Skeletal muscle tissue (tissue), 4 donors: Measurements from ENCODE around the gene TUBB8. TPM values are rescaled to one million over a fixed set of nuclear protein-coding genes. Genes with fewer than 3 reads are reported as not detected.
"Not testable (repeated sequence)": the region's sequence is repeated elsewhere in the genome, so short reads cannot be mapped to it uniquely, and the experiment has no call there.

Experiments
- H3K27ac ChIP-seq: one replicate; pipeline ENCODE4 v1.7.0; 2013; ENCODE audit warnings: mild to moderate bottlenecking, low read depth, low read length, inconsistent platforms
- H3K27me3 ChIP-seq, 3 donors: one replicate each; pipeline ENCODE4 v1.7.0; 2013; ENCODE audit warnings: low read length in 3 of 3; ENCODE audit not compliant: control insufficient read depth in 3 of 3, insufficient read depth in 3 of 3
- H3K36me3 ChIP-seq, 3 donors: one replicate each; pipeline ENCODE4 v1.7.0; 2013; ENCODE audit warnings: low read length in 3 of 3; ENCODE audit not compliant: control insufficient read depth in 3 of 3, insufficient read depth in 3 of 3
- H3K4me1 ChIP-seq, 3 donors: one replicate each; pipeline ENCODE4 v1.7.0; 2013; ENCODE audit warnings: low read length in 3 of 3, mild to moderate bottlenecking in 3 of 3; ENCODE audit not compliant: control insufficient read depth in 3 of 3, insufficient read depth in 3 of 3
- H3K4me3 ChIP-seq, 3 donors: one replicate each; pipeline ENCODE4 v1.7.0; 2013; ENCODE audit warnings: low read length in 3 of 3
- H3K9ac ChIP-seq, 3 donors: one replicate each; pipeline ENCODE4 v1.7.0; 2013; ENCODE audit warnings: low read length in 3 of 3, mild to moderate bottlenecking in 3 of 3, moderate library complexity in 2 of 3, low read depth in 1 of 3
- H3K9me3 ChIP-seq, 3 donors: one replicate each; pipeline ENCODE4 v1.7.0; 2013; ENCODE audit warnings: low read length in 3 of 3; ENCODE audit not compliant: control insufficient read depth in 3 of 3
- total RNA-seq: library from RNA; depleted of rRNA; stranded (reverse); fragments of >200 nt; gene quantifications from one replicate; pipeline ENCODE4 v1.2.3, GENCODE V29; 2014
- donor health status: Osteomylitis.

TUBB8 gene
- total RNA-seq, 1 donor from 2014 or later = not detected

GRCh38 chr10:87177-88080 lies 38.3 kb upstream of the TUBB8 start:
- H3K27ac ChIP-seq = no peak overlapping the region
- no peaks in the 10 kb centered on the region for H3K9me3 ChIP-seq
- H3K4me3 ChIP-seq = no peak overlapping the region
- no peak overlapping the region for H3K9ac ChIP-seq
- no peaks in the 10 kb centered on the region for H3K27me3 ChIP-seq
- no peaks in the 10 kb centered on the region for H3K36me3 ChIP-seq
- no peaks in the 10 kb centered on the region for H3K4me1 ChIP-seq

- H3K27me3 ChIP-seq = no peaks in the 10 kb centered on the region
- H3K36me3 ChIP-seq = no peaks in the 10 kb centered on the region
- H3K9ac ChIP-seq = no peak overlapping the region
- H3K4me1 ChIP-seq = no peaks in the 10 kb centered on the region
- no peak overlapping the region for H3K27ac ChIP-seq
- H3K4me3 ChIP-seq = no peak overlapping the region
- no peaks in the 10 kb centered on the region for H3K9me3 ChIP-seq
Measured at GRCh38 chr10:86031-86430, 36.9 kb upstream of the TUBB8 start.

- H3K27ac ChIP-seq = no peak overlapping the region
- H3K4me1 ChIP-seq = no peaks in the 10 kb centered on the region
- H3K36me3 ChIP-seq = no peaks in the 10 kb centered on the region
- H3K4me3 ChIP-seq = no peak overlapping the region
- H3K9ac ChIP-seq = no peak overlapping the region
- H3K27me3 ChIP-seq = peaks cover 4 to 7% (median 6%) of the 10 kb centered on the region in 3 donors
- no peaks in the 10 kb centered on the region for H3K9me3 ChIP-seq
Measured at GRCh38 chr10:85044-85443, 35.9 kb upstream of the TUBB8 start.

- Histone ChIP-seq H3K27ac (no peak overlapping the region), H3K9ac (no peak overlapping the region), H3K4me1 (no peaks in the 10 kb centered on the region), H3K4me3 (no peak overlapping the region), H3K36me3 (no peaks in the 10 kb centered on the region), H3K9me3 (no peaks in the 10 kb centered on the region), H3K27me3 (peaks cover 4 to 15% (median 14%) of the 10 kb centered on the region in 3 donors)
Measured at GRCh38 chr10:83930-84530, 34.9 kb upstream of the TUBB8 start.

GRCh38 chr10:80477-81105 lies 31.5 kb upstream of the TUBB8 start:
- Histone ChIP-seq H3K9me3 (no peaks in the 10 kb centered on the region), H3K4me1 (peaks cover 0 to 2% (median 0%) of the 10 kb centered on the region in 3 donors), H3K4me3 (no peak overlapping the region), H3K9ac (no peak overlapping the region), H3K27ac (no peak overlapping the region), H3K27me3 (peaks cover 4 to 16% (median 15%) of the 10 kb centered on the region in 3 donors), H3K36me3 (no peaks in the 10 kb centered on the region)

GRCh38 chr10:79532-80215 lies 30.6 kb upstream of the TUBB8 start:
- no peak overlapping the region for H3K9ac ChIP-seq
- H3K4me1 ChIP-seq = peaks cover 0 to 2% (median 0%) of the 10 kb centered on the region in 3 donors

GRCh38 chr10:78556-78955 lies 29.5 kb upstream of the TUBB8 start:
- Histone ChIP-seq H3K27me3 (peaks cover 4 to 18% (median 15%) of the 10 kb centered on the region in 3 donors), H3K9me3 (no peaks in the 10 kb centered on the region)

More at GRCh38 chr10:79532-80215, 30.6 kb upstream of the TUBB8 start:
- Histone ChIP-seq H3K27ac (no peak overlapping the region), H3K4me3 (no peak overlapping the region), H3K36me3 (no peaks in the 10 kb centered on the region), H3K9me3 (no peaks in the 10 kb centered on the region), H3K27me3 (peaks cover 4 to 18% (median 15%) of the 10 kb centered on the region in 3 donors)

GRCh38 chr10:74266-74621 lies 25.1 kb upstream of the TUBB8 start:
- H3K4me3 ChIP-seq, H3K9me3 ChIP-seq, H3K36me3 ChIP-seq, H3K9ac ChIP-seq, H3K27me3 ChIP-seq, H3K4me1 ChIP-seq, H3K27ac ChIP-seq: not testable (repeated sequence)

More at GRCh38 chr10:78556-78955, 29.5 kb upstream of the TUBB8 start:
- Histone ChIP-seq H3K9ac (no peak overlapping the region), H3K27ac (no peak overlapping the region), H3K36me3 (no peaks in the 10 kb centered on the region), H3K4me3 (no peak overlapping the region), H3K4me1 (peaks cover 0 to 2% (median 0%) of the 10 kb centered on the region in 3 donors)

GRCh38 chr10:73543-74265 lies 24.6 kb upstream of the TUBB8 start:
- not testable (repeated sequence) for H3K9me3 ChIP-seq, H3K27ac ChIP-seq, H3K27me3 ChIP-seq, H3K4me1 ChIP-seq, H3K36me3 ChIP-seq
- peak overlapping the region; percentile 43 to 54 (median 43) for H3K4me3 ChIP-seq
- peak overlapping the region in 1 of 3 donors; percentile 40 for H3K9ac ChIP-seq
